SW 1271 (cell line): ENCODE measurements around the gene COL18A1.

Experiments used
- DNase-seq, 2 experiments: peaks; one replicate each; lab custom pipeline; 2025; lab: John Stamatoyannopoulos, UW

COL18A1 gene

DNA sequence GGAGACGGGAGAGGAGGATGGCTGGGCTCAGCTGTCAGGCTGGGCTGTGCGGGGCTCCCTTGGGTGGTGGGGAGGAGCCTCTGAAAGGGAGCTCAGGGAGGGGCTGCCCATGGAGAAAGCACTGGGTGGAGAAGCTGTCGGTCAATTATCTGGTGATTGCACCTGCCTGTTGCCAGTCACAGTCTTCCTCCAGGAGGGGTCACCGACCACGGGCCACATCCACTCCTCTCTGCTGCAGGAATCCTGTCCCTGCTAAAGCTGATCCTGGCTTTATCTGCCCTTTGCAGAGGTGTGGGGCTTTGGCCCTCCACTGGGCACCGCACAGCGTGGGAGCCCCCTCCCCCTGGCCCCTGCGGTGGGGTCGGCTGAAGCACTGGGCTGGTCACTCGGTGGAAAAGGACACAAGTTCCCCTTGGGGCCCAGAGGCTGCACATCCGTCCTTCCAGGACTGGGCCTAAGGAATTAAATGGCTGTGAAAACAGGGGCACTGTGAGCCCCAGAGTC is 21.8 kb upstream of the COL18A1 start:
- DNase-seq, result no peak

DNA sequence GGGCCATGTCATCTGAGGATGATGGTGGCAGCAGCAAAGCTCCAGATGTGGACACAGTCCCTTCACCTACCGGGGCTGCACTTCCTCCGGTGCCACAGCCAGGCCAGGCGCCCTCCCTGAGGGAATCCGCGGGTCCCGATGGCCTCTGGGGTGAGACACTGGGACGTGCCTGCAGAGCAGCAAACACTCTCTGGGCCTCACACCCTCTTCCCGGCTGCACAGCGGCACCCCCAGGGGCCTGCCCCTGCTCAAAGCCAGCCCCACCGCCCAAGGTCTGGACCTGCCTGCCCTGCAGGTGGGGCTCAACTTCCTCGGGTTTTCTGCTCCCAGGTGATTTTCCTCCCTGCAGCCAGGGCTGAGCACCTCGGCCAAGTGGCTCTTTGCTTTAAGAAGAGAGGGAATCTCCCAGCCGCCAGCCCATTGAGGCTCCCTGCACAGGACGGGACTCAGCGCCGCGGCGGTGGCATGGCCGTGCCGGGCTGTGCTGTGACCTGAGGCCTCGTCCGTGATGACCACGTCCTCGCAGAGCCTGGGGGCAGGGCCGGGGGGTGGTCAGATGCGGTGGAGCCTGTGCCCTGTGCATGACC is 21.3 kb upstream of the COL18A1 start:
- DNase-seq, result no peak

DNA sequence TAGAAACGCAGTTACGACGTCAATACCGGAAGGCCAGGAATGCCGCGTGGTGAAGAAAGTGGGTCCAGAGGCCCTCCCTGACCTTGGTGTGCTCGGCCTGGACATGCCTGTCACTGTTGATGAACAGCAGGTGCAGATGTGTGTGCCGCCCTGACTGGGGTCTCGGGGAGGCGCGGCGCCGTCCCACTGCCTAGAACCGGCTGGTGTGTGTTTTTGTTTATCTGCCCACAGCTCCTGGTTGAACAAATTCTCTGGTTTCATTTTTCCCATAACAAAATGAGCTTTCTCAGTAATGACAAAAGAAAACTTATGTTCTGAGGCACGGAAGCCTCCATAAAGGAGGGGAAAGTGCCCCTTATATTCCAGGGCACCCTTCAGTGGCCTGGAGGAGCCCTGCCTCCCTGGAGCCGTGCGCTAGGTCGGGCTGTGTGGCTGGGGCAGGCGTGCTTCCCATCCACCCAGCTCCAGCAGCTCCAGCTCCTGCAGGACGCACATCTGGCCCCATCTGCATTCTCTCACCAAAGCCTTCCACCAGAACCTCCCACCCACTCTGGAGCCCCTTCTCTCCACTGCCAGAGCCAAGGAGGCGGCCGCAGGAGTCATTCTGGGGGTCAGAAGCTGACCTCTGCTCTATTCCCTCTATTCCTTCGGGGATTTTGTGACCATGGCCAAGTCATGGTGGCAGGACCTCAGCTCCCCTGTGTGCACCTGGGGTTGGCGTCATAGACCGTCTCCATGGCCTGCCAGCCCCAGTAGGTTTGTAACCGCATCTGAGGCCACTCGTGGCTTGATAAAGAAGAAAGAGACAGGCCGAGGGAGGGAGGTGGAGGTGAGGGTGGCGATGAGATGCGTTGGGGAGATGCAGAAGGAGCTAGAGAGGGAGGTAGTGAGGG is 20.1 kb upstream of the COL18A1 start:
- DNase-seq, result no peak

DNA sequence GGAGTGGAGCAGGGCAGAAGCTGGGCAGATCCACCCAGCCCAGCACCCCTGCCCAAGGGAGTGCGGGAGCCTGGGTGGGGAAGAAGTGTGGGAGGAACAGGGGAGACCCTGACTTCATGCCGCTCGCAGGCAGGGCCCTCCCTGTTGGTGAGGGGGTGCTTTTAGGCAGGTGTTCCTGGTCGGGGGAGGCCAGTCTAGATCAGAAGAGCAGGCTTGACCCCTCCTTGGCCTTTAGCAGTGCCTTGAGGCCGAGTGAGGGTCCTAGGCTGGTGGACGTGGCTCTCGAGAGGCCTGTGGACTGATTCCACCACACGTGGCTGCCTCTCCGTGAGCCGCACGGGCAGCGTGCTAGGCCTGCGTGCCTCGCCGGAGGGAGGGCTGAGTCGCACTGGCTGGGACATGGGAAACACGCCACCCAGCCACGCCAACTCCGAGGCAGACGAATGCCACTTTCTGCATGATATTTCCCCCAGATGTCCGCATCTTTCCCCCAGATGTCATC is 19.4 kb upstream of the COL18A1 start:
- no peak for DNase-seq

DNA sequence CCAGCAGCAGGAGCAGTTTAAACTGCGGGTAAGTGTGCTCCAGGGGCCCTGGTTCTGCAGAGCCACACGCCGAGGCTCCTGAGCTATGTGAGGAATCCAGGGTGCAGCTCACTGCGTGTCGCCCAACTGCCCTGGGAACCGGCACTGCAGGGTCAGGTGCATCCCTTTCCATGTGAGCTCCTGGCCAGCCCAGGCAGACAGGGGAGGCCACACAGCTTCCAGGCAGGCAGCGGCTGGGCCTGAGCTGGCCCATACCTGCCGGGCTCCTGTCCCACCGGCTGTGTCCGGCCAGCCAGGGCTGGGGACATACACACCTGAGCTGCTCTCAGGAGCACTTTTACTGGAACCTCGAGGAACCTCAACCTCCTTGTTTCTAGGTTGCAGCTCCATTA is 18.6 kb upstream of the COL18A1 start:
- DNase-seq, result no peak

DNA sequence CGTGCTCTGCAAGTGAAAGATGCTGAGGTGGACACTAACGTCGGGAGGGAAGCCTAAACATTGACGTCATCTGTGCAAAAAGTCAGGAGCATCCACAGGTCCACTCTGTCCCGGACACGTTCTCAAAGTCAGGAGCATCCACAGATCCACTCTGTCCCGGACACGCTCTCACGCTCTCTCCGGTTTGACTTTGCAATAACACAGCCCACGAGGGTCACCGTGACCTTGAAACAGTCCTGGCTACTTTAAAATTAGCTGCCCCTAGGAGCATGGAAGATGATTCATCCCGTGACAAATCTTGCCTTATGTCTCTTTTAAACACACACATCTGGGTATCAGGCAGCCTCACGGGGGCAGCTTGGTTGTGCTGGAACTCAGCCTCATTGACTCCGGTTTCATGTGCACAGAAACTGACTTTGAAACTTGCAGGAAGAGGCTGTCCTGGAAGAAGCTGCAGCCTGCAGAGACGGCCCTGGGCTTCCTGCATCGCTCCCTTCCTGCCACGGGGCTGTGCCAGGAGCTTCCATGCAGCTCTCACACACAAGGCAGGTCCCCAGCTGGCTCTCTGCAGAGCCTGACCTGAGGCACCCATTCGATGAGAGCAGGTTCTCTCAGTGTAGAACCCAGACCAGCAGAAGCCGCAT is 18.1 kb upstream of the COL18A1 start:
- no peak for DNase-seq

DNA sequence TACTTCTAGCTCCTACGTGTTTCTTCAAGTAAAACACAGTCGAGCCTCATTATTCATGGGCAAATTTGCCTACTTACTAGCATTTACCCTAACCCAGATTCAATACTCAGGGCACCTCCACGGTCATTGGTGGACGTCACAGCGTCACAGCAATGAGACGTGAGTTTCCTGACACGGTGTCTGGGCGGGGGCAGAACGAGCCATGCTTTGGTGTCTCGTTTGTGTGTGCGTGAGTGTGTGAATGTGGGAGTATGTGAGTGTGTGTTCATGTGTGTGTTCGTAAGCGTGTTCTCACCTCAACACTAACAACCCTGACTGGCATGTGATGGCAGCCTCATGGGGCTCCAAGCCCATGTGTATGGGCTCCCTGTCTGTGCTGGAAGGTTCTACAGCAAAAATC is 17.5 kb upstream of the COL18A1 start:
- DNase-seq, result no peak

DNA sequence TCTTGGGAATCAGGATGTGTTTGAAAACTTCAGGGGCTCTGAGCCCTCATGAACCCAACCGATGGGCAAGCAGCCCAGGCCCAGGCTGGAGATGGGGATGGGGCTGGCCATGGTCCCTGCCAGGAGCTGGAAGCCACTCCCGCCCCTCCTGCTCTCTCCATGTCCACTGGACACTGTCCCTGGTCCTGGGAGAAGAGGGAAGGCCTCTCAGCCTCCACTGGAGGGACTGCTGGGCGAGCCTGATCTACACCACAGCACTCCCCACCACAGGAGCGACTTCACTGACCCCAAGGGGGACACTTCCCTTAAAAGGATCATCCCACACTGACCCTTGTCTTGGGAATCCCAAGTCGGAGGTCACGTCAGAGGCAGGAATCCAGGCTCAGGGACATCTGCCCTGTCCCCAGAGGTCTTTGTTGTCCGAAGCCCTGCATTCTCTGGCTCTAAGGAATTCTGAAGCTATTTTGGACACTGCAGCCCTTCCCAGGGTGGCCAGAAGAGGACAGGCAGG is 16.9 kb upstream of the COL18A1 start:
- DNase-seq, result no peak

DNA sequence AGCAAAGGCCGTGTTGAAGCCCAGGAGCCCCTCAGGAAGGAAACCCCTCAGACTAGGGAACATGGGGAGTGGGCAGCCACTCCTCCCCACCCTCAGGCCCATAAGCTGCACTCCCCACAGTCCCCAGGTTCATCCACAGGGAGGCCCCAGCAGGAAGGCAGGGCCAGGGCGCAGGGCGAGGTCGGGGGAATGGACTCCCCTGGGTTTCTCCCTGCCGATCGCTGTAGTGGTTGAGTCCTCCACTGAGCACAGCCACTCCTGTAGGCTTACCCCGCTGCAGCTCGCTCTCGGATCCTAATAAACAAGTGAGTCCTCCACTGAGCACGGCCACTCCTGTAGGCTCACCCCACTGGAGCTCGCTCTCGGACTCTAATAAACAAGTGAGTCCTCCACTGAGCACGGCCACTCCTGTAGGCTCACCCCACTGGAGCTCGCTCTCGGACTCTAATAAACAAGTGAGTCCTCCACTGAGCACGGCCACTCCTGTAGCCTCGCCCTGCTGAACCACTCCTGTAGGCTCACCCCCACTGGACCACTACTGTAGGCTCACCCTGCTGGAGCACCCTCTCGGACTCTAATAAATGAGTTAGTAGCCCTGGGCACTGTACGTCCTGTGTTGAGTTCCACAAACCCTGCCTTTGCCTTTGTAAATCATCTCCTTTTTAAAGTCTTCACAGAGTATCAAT is 16.2 kb upstream of the COL18A1 start:
- no peak for DNase-seq

DNA sequence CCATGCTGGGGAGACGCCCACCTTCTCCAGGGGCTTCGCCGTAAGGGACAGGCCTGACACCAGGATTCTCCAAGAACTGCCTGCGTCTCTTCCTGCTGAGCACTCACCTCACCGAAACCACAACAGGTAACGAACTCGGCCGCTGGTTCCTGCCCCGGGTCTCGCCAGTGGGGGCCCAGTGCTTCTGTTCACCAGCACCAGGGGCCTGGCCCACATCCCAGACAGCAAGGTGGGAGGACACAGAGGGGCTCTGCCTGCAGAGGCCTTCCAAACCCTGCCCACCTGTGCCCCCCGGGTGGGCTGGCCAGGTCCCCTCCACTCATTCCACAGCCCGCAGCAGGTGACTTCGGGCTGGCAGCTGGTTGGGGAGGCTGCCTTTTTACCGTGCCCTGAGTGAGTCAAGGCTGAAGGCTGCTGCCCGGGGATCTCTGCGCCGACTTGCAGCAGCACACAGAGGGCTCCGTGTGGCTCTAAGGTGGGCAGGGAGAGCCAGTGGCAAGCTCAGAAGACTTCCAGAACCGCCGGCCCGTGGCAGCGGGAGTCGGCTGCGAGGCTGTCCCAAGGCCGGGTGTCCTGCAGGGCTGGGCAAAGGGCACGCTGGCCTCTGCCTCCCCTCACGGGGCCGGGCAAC is 14.7 kb upstream of the COL18A1 start:
- DNase-seq, result no peak

DNA sequence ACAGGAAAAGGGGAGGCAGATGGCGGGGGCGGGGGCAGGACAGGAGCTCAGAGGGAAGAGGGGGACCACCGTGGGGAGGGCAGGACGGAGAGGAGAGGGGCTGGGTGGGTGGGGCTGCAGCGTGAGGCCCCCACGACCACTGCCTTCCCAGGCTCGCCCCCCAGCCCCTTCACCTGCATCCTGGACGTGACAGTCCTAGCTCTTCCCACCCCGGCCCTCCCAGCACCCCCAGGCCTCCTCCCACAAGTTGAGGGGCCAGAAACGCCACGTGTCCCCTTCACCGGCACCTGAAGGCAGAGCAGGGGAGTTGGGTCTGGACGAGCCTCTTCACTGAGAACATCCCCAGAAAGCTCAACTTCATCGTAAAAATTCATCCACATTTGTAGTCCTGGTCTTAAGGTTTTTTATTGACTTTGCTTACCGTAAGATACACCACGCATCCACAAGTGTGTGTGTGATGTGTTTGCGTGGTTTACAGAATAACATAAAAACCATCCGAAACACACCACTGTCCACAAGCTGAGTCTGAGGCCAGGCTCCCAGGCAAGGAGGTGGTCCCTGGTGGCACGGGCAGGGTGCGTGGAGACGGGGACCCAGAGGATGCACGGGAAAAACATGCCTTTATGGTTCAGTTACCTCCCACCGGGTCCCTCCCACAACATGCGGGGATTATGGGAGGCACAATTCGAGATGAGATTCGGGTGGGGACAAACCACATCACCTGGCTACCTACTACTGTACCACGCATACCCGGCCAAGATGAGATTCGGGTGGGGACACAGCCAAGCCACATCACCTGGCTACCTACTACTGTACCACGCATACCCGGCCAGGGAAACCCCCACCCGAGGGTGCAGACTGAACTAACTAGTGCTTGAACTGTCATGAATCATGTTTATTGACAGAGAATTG is 13.9 kb upstream of the COL18A1 start:
- DNase-seq, result no peak

DNA sequence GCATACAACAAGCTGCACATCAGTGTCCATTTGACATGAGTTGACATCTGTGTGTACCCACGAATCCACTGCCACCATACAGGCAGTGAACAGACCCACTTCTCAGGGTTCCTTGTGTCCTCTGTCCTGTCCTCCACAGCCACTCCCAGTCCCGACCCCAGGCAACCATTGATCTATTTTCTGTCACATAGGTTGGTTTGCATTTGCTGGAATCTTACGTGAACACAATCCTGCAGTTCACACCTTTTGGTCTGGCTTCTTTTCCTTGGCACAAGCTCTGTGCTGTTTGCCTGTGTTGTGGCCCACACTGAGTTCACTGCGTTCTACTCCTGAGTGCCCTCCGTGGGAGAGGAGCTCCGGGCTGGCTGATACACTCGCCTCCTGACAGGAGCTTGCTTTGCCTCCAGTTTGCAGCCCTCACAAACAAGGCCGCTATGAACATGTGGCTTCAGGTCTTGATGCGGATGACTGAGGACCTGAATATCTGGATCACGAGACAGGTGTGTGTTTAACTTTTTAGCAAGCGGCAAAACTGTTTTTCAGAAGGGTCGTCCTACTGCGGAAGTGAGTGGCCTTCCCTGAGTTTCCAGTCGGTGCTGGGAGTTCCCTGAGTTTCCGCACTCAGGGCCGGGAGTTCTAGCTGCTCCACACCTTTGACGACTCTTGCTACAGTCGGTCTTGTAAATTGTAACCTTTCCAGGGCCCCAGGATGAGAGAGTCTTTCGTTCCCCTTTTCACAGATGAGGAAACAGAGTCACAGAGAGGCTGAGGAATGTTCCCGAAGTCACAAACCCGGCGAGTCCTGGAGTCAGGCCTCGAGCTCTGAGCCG is 13.0 kb upstream of the COL18A1 start:
- no peak for DNase-seq

DNA sequence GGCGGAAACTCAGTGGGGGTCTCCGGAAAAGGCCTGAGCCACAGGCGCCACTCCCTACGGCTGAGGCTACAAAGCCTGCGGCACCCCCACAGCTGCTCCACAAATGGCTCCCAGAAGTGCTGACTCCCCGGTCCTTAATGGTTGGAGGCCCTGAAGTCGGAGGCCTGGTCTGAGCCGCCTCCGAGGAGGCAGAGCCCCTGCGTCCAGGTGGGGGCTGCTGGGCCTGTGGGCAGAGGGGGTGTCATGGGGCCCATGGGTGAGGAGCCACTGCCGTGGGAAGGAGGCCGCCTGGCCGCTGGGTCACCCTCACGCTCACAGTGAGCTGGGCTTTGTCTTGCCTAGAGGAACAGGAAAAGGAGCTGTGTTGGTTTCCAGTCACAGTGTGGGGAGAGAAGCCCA is 12.4 kb upstream of the COL18A1 start:
- DNase-seq, result no peak

DNA sequence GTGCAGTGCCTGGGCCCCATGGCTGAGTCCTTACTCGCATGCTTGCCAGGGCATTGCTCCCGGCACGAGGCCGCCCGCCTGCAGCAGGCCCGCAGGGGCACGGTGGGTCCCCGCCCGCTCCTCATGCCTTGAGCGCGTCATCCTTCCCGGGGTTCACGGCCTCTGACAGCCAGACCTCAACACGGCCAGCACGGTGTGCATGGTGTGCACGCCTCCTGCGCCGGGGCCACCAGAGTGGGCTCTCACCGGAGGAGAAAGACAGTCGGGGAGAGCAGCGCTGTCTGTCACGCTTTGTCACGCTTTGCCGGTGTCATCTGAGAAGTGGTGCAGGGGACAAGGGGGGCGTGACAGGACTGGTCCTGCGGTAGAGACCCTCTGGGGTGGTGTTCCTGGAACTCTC is 11.9 kb upstream of the COL18A1 start:
- no peak for DNase-seq

DNA sequence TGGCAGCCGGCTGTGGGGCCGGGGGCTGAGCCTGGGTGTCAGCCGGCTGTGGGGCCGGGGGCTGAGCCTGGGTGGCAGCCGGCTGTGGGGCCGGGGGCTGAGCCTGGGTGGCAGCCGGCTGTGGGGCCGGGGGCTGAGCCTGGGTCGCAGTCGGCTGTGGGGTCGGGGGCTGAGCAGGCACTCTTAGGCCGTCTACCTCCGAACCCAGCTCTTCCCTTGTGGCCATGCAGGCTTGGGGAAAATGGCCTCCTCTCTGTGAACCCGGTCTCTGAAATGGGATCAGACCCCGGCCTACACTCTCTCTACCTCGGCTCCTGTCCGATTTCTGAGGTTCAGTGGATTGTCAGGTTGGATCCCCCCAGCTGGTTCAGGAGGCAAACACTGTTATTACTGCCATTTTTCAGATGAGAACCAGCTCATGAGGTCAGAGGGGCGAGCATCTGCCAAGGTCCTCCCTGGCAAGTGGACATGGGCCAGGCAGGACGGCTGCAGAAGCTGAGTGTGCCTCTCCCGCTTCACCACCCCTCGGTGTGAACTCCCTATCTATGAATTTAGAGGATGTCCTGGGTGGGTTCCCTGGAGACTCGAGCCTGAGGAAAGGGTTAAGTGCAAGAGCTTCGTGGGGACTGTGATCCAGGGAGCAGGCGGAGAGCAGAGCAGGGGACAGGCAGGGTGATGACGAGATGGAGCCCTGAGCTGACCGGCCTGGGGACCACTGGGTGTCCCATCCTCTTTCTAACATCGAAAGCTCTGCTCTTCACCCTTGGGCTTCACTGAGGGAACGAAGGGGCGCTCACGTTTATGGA is 10.9 kb upstream of the COL18A1 start:
- DNase-seq, result no peak

DNA sequence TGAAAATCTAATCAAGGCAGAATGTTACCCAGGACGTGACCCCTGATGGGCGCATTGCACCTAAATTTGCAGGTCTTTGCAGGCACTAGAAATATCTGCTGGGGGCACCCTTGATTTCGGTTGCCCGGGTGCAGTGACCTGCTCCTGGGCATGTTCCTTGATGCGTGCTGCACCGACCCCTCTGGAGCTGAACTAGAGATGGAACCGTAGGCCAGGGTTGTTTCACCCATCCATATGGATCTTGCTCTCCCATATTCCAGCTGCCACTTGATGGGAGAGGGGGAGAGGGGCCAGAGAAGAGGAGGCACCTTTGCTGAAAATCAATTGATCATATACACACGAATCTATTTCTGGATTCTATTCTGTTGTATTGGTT is 8.4 kb upstream of the COL18A1 start:
- DNase-seq, result no peak

DNA sequence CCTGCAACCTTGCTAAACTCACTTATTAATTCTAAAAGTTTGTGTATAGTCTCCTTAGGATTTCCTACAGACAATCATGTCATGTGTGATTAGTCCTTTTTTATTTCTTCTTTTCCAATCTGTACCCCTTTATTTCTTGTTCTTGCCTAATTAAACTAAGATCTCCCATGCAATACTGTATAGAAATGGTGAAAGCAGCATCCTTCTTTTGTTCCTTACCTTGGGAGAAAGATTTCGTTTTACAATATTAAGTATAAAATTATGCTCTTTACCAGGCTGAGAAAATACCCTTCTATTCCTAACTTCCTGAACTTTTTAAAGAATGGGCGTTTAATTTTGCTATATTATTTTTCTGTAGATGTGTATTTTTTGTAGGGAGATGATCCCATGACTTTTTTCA is 7.6 kb upstream of the COL18A1 start:
- DNase-seq, result no peak

DNA sequence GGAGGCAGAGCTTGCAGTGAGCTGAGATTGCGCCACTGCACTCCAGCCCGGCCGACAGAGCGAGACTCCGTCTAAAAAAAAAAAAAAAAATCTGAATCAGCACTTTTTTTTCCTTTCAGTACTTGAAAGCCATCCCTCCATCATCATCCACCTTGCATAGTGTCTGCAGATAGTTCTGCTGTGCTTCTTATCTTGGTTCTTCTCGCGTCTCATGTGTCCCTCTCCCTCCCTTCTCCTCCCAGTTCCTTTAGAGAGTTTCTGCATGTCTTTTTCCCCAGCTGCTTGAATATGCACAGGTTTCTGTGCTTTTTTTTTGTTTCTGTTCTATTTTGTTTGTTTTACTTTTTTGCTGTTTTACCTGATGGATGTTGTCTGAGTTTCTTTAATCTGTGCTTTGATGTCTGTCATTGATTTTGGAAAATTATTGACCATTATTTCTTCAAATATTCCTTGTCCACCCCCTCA is 3.9 kb upstream of the COL18A1 start:
- peak in 1 of 2 experiments; percentile 2 for DNase-seq
